GM19372 (cell line): ENCODE results near the gene MST1.

ENCODE experiments used
- ATAC-seq: cut with Tn5 transposase; IDR thresholded peaks from one replicate; pipeline ENCODE4 v1.9.1; 2021; ENCODE audit warnings: mild to moderate bottlenecking, low read depth, moderate library complexity; ENCODE audit not compliant: unreplicated experiment

Gene MST1

DNA sequence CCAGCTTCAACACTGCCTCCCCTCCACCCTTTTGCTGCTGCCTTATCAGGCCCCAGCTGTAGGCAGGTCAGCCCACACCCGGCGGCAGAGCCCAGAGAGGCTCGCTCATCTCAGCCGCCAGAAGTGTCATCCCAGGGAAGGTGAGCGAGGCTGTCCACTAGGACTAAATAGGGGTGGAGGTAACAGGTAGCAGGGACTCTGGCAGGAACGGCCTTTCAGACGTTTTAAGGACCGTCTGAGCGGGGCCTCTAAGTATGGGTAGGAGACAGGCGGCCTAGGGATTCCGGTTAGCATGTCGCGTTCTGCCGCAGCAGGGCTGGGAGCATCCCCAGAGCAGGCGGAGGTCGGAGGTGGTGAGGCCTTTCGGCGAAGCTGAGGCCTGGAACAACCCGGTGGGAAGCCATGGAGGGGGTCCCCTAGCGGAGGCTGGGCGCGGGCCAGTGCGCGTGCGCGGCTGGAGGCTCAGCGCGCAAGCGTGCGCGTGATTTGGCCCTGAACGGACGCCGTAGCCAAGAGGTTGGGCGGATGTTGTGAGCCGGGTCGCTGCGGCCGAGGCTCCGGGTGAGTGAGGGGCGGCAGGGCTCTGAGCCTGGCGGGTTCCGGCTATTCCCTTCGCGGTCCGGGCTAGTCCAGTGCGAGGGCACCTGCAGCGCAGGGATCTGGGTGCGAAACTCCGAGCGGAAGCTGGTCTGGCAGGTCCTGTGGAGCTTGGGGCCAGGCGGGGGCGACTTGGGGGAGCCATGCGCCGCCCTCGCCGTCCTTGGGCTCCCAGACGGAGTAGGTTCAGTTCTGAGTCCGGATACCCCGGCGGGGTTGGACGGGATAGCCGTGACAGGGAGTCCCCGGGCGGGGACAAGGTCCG lies at the start of gene MST1, which contains the start of gene RNF123:
MST1 (minus strand) TSS at position 429 of the 862 bp plus-strand sequence. CDS start 783 bp downstream, outside the sequence.
RNF123 (plus strand) TSS at position 512 of the 862 bp plus-strand sequence. CDS start 1,609 bp downstream, outside the sequence.
- ATAC-seq: peak; percentile 72

DNA sequence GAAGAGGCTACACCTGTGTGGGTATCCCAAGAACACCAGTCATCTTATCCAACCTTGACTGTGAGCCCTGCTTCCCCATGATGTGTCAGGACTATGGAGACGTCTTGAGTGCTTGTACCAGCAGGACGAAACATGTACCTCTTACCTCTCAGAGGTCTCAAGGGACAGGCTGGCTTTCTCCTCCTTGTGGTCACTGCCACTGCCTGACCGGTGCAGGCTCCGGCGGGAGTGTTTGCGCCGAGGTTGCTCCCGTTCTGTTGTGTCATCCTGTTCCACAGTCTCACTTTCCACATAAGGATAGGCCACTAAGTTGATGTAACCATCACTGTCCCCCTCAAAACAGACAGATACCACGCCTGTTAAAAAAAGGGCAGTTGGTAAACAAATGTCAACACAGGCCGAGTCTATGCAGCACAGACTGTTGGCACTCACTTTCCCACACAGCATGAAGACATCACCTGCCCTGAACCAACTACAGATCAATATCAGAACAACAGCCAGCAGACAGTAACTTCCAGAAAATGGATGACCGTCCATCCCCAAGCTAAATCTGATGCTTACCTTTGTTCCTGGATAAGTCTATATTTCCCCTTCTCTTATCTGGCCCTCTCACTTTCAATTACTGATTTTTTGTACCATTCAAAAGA lies 48.9 kb upstream of the MST1 start:
- no peak for ATAC-seq

DNA sequence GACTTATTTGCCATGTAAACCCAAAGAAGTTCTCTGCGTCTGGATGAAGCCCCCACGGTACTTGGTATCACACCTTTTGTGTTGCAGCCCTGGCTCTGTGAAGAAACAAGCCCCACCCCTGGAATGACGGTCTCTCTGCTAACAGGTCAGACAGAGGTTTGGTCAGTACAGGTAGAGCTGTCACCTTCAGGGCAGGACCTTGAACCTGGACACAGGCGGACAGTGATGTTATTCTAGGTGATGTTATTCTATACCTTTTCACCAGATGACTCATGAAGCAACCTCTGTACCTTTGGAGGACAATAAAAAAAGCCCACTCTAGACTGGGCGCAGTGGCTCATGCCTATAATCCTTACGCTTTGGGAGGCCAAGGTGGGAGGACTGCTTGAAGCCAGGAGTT lies 45.5 kb upstream of the MST1 start:
- no peak for ATAC-seq

DNA sequence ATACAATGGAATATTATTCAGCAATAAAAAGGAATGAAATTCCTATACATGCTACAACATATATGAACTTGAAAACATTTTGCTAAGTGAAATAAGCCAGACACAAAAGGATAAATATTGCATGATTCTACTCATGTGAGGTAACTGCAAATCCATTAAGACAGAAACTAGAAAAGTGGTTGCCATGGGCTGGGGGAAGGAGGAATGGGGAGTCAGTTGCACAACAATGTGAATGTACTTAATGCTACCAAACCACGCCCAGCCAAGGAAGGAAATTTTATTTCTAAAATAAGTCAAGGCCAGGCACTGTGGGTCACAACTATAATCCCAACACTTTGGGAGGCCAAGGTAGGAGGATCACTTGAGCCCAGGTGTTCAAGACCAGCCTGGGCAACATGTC lies 44.3 kb upstream of the MST1 start:
- no peak for ATAC-seq

DNA sequence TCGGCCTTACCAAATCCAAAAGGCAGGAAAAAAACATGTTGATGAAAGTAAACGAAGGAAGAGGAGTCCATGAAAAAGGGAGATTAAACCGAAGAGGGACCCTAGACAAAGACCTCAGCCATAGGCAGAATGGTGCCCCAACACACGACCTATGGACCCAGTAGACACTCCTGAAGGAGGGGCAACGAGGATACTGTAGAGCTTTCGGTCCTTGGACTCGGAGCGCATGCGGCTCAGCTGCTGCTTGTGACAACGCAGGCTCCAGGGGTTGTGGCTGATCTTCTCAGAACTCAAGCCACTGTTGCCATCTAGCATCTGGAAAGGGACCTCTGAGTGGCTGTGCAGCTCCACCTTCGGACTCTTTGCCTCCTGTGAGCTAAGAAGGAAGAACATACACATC lies 43.3 kb upstream of the MST1 start:
- no peak for ATAC-seq

DNA sequence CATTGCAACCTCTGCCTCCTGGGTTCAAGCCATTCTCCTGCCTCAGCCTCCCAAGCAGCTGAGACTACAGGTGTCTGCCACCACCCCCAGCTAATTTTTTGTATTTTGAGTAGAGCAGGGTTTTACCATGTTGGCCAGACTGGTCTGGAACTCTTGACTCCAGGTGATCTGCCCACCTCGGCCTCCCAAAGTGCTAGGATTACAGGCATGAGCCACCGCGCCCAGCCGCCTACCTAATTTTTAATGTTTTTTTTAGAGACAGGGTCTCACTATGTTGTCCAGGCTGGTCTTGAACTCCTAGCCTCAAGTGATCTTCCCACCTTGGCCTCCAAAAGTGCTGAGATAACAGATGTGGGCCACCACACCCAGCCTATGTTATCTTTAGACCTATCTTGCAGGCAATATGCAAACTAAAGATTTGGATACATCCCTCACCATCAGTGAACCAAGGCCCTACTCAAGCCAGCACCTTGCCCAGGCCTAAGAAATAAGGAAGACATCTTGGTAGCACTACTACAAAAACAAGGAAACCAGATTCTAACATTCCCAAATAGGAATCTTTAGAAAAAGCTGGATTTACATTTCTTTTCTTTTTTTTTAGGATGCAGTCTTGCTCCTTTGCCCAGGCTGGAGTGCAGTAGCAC lies 40.8 kb upstream of the MST1 start:
- ATAC-seq: no peak

DNA sequence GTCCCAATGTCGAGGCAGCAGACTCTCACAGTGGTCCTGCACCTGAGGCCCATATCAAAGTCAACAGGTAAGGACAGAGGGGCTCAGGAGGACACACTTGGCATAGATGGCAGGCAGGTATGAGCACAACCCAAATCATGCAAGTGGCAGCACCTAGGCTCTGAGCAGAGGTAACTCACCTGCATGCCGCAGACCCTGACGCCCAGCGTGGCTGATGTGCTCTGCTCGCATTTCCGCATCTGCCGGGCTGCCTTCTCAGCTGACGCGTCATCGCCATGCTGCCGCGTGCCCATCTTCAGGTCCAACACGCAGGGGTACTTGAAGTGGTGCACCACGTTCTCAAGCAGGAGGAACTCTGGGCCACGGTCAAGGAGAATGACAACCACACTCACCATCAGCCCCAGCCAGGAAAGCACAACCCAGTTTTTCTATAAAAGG lies 38.7 kb upstream of the MST1 start:
- no peak for ATAC-seq

DNA sequence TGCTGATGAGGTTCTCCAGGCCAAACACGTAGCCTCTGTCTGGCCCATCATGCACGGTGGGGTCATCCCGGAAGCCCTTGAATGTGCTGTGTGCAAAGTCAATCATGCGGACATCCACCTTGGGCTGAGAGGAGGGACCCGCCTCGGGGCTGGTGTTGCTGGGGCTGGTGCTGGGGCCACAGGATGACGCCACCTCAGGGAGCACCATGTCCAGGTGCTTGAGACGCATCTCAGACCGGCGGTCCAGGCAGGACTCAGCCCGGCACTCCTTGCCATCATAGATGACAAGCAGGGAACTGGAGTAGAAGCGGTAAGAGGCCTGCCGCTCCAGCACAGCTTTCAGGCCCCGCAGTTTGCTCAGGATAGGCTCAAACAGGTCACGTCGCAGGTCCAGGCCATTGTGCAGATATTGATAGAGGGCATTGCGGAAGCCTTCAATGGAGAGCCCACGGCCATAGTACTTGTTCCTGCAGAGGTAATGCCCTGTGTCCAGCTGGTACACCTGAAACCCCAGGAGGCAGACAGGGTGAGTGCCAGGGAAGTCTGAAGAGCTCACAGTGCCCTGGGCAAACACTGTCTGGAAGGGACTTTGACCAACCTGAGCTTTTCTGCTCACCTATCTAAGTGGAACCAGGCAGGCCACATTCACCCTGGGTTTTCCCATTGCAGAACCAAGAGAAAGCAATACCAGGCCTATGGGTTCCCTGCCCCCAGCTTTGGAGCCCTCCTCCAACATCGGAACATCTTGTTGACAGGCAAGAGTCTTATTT lies 38.1 kb upstream of the MST1 start:
- no peak for ATAC-seq

DNA sequence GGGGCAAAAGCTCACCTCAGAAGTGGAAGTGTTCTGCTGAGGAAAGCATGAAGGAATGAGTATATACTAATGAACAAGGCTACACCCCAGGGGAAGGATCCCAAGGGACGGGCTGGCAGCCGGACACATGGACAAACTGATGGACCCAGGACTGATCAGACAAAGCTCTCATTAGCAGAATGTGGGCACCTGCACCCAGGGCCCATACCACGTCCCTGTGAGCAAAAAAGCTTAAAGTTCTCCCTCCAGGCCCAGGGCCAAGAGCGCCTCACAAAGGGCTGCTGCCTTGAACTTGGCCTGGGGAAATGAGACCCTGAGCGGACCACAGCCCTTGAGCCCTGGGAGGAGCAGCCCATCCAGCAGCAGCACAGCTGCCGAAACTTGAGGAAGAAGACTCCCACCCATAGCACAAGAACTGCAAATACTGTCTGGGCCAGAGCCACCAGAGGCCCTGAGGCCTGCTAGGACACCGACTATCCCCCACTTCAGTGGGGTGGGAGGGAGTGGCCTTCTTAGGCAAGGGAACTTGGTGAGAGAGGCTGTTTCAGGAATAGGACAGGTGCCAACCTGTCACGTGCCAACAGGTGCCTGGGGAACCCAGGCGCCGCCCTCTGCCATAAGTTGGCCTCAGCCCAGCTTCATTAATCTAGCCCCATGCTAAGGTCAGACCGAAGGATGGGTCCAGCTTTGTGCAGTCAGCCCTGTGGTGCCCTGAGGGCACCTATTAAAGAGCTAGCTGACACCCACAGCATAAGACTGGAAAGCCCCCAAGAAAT lies 36.8 kb upstream of the MST1 start:
- ATAC-seq: no peak

DNA sequence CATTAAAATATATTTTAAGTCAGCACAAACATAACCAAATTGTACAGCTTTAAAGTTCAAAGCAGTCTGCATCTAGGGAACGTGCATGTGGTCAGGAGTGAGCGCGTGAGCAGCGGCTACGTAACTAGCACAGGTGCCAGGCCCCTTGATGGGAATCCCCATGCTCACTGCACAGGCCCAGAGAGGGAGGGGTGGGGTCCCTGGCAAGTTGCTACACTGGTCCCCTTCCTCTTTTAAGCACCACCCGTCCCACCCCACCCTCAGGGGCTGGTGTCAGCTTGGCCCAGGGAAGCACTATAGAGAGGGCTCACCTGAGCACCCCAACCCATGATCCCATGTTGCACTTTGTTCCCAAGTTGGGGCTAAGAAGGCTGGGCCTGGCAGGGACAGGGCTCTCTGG lies 35.3 kb upstream of the MST1 start:
- no peak for ATAC-seq

DNA sequence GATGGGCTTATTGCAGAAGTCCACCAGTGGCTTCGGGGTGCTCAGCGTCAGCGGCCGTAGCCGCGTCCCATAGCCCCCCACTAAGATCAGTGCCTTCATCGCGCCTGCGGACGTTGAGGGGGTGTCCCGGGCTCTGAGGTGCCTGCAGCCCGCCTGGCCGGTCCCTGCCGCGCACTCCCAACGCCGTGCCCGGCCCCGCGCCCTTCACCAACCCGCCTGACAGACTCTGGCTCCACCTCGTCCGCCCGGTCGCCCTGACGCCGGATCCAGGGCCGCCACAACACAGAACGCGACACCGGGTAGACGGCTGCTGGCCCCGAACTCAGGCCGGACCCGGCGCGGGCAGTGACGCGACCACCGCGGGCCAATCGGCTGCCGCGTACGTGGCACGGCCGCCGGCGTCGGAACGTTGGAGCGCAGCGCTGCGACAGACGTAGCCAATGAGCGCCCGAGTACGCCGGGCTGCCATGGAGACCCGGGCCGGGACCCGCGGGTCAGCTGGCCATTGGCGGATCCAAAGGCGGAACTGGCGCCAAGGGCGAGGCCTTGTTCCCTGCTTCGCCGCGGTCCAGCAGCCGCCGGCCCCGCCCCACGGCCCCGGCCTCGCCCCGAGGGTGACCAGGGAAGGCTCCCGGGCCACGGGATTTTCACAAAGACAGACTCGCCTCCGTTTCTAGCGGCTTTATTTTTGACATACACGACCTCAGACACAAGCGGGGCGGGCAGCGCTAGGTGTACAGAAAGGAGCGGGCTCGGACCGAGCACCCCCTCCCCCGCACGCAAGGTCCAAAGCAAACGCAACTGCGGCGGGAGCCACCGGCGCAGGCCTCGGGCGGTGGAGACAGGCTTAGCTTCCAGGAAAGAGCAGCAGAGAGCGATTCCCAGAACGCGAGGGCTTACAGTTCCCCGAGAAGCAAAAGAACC lies 34.6 kb upstream of the MST1 start, which contains the start of gene GMPPB:
GMPPB (minus strand) TSS at position 324 of the 924 bp plus-strand sequence; CDS start at position 99, 225 bp downstream.
- ATAC-seq: peak; percentile 80

DNA sequence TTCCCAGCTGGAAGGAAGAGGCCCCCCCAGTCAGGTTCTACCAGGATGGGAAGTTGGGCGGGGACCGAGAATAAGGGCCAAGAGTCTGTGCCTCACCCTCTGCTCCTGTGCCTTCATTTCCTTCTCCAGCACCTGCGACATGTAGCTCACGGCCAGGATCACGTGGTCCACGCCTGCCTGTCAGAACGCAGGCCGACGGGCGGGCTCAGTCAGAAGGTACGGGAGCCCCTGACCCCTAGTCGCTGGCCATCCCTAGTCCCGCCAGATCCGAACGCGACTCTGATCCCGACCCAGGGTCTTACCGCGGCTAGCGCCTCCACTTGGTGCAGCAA lies 34.0 kb upstream of the MST1 start:
- no peak for ATAC-seq

DNA sequence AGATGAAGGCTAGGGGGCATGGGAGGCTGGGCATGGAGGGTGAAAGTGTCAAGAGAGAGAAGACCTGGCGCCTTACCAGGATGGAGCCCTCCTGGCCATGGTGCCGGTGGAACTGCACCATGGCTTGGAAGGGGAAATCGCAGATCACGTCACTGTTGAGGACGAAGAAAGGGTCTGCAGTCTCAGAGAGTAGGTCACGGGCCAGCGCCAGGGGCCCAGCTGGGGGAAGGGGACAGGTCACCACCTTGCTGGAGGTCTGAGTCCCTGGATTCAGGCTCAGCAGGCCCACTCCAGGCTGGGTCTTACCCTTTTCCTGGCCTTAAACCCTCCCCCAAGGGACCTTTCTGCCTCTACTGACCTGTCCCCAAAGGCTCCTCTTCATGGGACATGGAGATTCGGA lies 33.6 kb upstream of the MST1 start:
- ATAC-seq: no peak

DNA sequence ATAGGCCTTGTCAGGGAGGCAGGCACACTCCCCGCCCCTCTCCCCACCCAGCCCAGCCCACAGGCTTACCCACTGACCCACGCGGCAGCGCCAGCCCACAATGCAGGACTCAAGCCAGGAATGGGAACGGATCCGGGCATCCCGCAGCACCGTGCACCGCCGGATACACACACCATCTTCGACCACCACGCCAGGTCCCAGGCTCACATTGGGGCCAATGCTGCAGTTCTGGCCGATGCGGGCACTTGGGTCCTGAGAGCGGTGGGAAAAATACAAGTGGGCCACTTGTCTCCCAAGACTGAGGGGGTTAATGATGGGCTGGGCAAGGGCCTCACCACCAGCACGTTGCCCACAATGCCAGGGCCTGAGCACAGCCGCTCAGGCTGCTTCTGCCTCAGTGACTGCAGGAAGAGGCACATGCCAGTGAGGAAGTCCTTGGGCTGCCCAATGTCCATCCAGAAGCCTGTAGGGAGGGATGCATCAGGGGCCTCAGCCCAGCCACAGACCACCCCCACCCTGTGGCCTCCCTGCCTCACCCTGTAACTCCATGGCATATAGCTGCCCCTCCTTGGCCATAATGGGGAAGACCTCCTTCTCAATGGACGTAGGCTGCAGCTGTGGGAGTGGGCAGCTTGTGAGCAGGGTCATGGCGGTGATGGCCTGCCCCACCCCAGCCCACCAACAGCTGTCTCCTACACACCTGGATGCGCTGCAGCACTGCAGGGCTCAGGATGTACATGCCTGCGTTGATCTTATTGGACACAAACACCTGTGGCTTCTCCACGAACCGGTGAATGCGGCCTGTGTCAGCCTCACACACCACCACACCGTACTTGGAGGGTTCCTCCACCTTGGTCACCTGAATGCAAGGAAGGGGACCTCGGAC lies 32.9 kb upstream of the MST1 start:
- no peak for ATAC-seq

DNA sequence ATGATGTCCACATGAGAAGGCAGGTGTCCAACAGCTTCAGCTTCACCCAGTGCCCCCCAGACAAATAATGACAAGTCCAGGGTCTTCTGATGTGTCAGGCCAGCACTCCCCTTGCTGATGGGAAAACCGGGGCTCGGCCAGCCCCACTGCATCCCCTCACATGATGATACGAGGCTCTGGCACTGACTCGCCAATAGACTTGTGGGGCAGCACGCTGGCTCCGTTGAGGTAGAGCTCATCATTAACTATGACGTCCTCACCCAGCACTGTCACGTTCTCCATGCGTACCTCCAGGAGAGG lies 32.3 kb upstream of the MST1 start:
- ATAC-seq: no peak

DNA sequence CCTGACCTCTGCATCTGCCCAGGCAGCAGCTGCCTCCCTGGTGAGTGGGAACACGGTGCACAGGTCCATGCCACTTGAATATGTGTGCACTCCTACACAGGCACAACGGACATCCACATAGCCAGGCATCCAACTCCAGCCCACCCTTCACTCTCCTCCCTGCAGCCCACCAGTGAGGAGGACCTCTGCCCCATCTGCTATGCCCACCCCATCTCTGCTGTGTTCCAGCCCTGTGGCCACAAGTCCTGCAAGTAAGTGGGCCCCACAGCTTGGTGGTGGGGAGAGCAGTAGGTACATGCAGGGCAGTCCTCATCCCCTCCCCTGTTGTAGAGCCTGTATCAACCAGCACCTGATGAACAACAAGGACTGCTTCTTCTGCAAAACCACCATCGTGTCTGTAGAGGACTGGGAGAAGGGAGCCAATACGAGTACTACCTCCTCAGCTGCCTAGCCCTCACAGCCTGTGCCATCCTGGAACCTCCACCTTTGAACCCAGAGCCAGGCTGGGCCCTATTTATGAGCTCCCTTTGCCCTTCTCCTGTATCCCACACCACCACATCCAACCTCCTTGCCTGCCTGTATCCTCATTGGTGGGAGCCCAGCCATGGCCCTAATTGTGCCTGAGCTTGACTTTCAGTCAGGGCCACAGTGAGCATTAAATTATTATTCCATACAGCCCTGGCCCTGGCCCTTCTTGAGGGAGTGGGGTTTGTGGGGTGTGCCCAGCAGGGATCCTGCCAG lies 31.8 kb upstream of the MST1 start:
- no peak for ATAC-seq

DNA sequence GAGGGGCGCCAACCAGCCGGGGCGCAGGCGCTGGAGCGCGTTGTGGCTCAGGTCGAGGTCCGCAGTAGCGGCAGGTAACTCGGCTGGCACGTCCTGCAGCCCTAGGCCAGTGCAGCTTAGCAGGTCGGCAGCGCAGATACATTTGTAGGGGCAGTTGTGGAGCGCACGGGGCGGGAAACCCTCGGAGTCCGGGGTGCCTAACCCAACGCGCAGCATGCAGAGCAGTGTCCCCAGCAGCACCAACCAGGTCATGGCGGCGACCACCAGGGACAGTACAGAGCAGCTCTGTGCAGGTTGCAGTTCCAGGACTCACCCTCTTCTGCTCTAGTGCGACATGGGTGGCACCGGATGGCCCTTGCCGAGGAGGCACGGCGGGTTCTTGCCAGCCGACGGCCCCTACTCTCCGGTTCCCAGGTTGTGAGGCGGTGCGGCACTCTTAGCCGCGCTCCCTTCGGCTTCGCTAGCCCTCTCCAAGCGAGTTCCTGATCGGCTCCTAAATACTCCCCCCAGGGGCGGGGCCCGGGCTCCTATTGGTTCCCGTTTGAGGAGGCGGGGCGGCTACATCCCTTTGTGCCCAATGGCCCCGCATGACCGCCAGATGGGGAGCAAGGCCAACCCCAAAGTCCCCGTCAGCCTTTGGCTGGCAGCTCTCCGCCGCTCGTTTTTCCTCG lies 30.1 kb upstream of the MST1 start, which contains the start of gene AMIGO3:
AMIGO3 (minus strand) TSS at position 471 of the 671 bp plus-strand sequence; CDS start at position 252, 219 bp downstream.
- ATAC-seq: peak; percentile 48
